ENCODE data around the gene PSME3.
"Not testable (repeated sequence)": the region's sequence is repeated elsewhere in the genome, so short reads cannot be mapped to it uniquely, and the experiment has no call there.

PSME3 gene

GRCh38 chr17:42851371-42852240 lies 18.4 kb downstream of the PSME3 start:
- not testable (repeated sequence) for DNase-seq (ENCODE audit: low spot score)

GRCh38 chr17:42852351-42852750 lies 19.2 kb downstream of the PSME3 start:
- DNase-seq (ENCODE audit: low spot score): no peak

GRCh38 chr17:42853004-42853403 lies 19.8 kb downstream of the PSME3 start:
- no peak for DNase-seq (ENCODE audit: low spot score)

GRCh38 chr17:42853597-42853967 lies 20.4 kb downstream of the PSME3 start:
- DNase-seq (ENCODE audit: low spot score): no peak

- no peak for DNase-seq (ENCODE audit: low spot score)
These were observed 21.0 kb downstream of the PSME3 start for GRCh38 chr17:42853968-42854790.

GRCh38 chr17:42855048-42855596 lies 21.9 kb downstream of the PSME3 start:
- DNase-seq (ENCODE audit: low spot score): no peak

GRCh38 chr17:42856093-42856492 lies 22.9 kb downstream of the PSME3 start:
- DNase-seq (ENCODE audit: low spot score): not testable (repeated sequence)

GRCh38 chr17:42856516-42856915 lies 23.3 kb downstream of the PSME3 start:
- DNase-seq (ENCODE audit: low spot score): not testable (repeated sequence)

GRCh38 chr17:42857389-42857788 lies 24.2 kb downstream of the PSME3 start:
- no peak for DNase-seq (ENCODE audit: low spot score)

GRCh38 chr17:42865638-42866094 lies 32.5 kb downstream of the PSME3 start:
- peak; percentile 56 for DNase-seq (ENCODE audit: low spot score)

- DNase-seq (ENCODE audit: low spot score): no peak
These were observed 33.0 kb downstream of the PSME3 start for GRCh38 chr17:42866216-42866615.

- no peak for DNase-seq (ENCODE audit: low spot score)
These were observed 33.7 kb downstream of the PSME3 start for GRCh38 chr17:42866631-42867575.

- DNase-seq (ENCODE audit: low spot score): not testable (repeated sequence)
These were observed 34.6 kb downstream of the PSME3 start for GRCh38 chr17:42867694-42868261.

GRCh38 chr17:42868338-42868737 lies 35.1 kb downstream of the PSME3 start:
- no peak for DNase-seq (ENCODE audit: low spot score)

- no peak for DNase-seq (ENCODE audit: low spot score)
These were observed 38.5 kb downstream of the PSME3 start for GRCh38 chr17:42871647-42872046.

- DNase-seq (ENCODE audit: low spot score): no peak
These were observed 39.2 kb downstream of the PSME3 start for GRCh38 chr17:42872251-42872965.

- DNase-seq (ENCODE audit: low spot score): no peak
These were observed 40.1 kb downstream of the PSME3 start for GRCh38 chr17:42873315-42873714.

- not testable (repeated sequence) for DNase-seq (ENCODE audit: low spot score)
These were observed 40.9 kb downstream of the PSME3 start for GRCh38 chr17:42873932-42874695.

GRCh38 chr17:42877037-42877436 lies 43.8 kb downstream of the PSME3 start:
- DNase-seq (ENCODE audit: low spot score): no peak
